SKM-1 (cell line): ENCODE data around the gene CHID1.
A peak's percentile ranks its signal among the peaks of the same experiment; 100 is the strongest.

Experiments used
- DNase-seq: peaks from one replicate; lab custom pipeline; 2025; ENCODE audit not compliant: unreplicated experiment; lab: John Stamatoyannopoulos, UW

Gene CHID1

DNA sequence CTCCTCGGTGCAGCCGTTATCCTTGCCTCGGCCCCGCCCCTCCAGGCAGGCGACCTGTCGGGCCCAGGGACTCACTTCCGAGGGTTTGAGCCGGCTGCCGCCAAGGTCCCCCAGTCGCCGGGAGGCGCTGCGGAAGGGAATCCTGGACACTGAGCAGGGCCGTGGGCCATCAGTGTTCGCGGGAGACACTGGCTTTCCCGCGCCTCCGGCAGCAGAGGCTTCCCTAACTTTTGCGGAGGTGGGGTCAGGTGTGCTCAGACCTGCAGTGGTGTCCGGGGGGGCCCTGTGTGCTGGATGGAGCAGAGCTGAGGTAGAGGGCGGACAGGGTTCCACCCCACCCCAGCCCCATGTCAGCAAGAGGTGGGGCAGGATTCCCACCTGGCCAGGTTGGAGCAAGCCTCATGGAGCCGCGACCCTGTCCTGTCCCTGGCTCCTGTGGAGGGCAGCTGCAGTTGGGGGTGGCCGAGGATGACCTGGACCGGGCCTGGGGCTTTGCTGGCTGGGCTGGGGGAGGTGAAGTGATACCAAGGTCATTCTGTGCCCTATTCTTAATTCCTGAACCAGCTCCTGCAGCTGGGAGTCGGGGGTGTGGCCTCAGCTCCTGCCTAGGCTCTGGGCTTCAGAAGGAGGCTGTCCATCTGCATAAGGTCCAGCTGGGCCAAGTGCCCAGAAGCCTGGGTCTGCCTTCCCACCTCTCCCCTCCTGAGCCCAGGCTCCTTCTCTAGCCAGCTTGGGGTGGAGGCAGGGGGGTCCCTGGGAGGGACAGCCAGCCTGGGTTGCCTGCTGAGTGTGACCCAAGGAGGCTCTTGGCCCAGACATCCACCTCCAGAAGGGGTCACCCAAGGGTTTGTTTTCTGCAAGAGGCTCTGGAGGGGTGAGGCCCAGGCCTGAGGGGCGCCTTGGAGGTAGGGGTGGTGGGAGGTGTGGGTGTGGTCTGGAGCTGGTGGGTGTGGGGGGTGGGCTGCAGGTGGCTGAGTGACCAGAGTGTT, 59.5 kb downstream of the CHID1 start:
- no peak for DNase-seq

DNA sequence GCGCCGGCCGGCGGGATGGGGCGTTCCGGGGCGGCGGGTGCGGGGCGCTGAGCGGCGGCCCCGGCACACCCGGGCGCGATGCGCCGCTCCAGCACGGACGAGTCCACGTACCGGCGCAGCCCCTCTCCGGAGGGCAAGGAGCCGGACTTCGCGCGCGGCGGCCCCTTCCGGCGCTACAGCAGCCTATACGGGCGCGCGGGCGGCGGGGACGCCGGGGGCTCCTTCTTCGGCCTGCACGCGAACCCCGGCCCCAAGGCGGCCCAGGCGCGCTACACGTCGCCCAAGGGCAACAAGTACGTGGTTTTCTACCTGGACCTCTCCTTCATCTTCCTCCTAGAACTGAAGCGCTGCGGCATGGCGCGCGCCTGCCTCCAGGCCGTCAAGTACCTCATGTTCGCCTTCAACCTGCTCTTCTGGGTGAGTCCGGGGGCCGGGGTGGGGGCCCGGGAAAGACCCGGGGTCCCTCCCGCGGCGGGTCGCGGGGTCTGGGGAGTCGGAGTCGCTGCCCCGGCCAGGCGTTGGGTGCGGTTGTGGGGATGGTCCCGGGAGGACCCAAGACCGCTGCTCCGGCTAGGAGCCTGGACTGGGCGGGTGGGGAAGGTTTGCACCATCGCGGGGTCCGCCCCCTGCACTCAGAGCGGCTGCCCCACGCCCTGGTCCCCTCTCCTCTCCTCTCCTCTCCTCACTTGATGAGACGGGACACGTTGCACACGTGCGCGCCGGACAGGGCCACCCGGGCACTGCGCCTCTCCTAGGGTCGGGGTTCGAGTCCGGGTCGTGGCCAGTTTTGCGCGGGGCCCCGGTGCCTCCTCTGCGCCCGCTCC, 60.4 kb downstream of the CHID1 start:
- no peak for DNase-seq

DNA sequence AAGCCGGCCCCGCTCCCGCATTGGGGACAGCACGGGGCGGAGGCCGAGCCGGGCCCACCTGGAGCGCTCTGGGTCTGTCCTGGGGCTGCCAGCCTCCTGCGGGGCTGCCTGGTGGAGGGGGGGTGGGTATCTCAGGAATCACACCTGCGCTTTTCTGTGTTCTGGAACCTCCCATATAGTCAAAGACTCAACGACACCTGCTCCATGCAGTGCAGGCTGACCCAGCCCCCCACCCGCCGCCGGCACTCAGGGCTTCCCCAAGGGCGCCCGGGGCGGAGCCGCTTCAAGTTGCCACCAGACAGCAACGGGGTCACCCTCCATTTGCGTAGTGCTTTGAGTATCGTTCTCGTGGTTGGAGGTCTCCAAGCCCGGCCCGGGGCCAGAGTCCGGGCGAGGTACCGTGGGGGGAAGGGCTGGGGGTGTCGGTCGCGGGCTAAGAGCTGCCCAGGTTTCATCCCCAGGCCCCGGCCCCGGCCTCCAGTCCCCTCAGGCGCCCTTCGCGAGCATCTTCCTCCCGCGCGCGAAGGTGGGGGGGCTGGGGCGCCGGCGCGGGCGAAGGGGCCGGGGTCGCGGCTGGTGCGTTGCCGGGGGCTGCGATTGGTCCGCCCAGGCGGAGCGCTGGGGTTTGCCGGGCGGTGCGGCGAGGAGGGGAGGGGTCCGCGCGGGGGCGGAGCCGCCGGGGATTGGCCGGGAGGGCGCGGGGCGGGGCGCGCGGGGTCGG, 61.3 kb downstream of the CHID1 start:
- DNase-seq = no peak

DNA sequence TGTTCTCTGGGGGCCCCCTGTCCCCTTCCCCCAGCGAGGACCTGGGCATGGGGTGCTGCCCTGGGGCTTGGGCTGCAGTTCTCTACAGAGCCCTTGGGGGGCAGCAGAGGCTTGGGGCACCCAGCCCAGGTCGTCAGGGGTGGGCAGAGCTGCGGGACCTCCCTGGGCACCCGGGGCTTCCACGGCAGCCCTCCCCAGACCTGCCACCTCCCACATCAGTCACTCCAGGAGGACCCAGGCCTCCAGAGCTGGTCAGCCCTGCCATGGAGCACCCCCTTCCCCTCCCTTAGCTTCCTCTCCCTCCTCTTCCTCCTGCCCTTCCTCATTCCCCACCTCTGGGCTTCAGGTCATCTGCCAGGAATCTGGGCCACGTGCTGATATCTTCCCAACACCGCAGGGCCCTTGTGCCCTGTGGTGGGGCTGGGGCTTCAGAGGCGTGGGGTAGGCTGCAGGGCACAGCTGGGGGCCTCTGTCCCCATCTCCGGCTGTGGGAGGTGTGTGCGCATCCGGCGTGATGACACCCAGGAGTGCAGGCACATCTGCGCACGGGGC, 62.2 kb downstream of the CHID1 start:
- no peak for DNase-seq

DNA sequence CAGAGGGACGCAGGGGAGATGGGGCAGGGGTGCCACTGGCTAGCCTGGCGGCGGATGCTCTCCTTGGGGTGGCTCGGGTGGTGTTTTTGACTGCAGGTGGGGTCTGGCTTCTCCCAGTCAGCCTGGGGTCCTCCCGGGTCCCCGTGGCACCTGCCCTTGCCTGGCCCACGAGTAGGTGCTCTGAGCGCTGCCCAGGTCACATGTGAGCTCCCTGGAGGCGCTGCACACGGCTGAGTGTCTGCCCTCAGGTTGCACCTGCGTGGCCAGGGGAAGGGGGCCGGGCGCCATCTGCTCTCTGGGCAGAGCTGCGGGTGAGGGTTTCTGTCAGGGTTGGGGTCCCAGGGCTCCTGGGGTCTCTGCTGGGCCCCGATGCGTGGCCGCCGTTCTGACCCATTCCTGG, 62.7 kb downstream of the CHID1 start:
- no peak for DNase-seq

DNA sequence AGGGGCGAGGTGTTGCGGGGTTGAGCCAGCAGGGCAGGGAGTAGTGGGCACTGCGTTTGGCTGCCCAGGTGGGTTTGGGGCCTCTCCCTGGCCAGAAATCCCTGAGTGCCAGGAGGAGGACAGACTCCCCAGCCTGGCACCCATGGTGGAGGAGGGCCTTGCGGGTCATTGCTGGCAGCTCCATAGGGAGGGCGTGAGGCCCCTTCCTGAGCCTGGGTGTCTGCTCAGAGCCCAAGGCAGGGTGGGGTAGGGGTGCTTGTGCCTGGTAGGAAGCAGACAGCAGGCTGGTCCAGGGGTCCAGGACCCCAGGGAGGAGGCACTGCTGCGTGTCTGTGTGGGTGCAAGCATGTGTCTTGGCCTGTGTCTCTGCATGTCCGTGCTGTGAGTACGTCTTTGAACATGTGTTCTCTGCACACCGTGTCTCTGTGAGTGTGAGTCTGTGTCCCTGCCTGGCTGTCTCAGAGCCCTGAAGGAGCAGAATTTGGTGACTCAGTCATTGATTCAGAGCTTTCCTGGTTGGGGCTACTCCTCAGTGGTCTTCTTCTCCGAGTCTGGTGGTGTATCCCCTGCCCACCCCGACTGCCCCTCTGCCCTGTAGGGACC, 64.0 kb downstream of the CHID1 start:
- no peak for DNase-seq

DNA sequence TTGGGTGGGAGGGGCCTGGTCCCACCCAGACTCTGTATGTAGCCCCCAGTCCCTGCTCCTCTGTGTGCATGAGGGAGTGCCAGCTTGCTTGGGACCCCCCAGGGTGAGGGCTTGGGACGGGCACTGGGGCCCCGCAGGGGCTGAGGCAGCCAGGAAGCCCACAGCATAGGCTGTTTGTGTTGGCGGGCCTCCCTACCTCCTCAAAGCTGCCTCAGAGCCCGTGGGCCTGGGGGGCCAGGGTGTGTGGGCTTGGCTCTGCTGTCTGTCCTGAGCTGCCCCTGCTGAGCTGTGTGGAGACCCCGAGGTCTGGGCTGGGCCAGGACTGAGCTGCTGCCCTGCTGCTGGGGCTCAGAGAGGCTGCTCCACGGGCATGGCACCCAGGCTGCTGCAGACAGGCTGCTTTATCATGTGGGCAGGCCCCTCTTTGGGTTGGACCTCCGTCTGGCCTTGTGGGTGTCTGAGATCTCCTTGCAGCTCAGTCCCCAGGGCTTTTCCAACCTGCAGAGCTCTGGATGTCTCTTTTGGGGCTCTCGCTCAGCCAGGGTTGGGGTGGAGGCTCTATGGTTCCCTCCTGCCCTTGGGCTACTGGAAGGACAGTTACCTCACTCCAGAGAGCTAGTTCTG, 64.6 kb downstream of the CHID1 start:
- DNase-seq = no peak

DNA sequence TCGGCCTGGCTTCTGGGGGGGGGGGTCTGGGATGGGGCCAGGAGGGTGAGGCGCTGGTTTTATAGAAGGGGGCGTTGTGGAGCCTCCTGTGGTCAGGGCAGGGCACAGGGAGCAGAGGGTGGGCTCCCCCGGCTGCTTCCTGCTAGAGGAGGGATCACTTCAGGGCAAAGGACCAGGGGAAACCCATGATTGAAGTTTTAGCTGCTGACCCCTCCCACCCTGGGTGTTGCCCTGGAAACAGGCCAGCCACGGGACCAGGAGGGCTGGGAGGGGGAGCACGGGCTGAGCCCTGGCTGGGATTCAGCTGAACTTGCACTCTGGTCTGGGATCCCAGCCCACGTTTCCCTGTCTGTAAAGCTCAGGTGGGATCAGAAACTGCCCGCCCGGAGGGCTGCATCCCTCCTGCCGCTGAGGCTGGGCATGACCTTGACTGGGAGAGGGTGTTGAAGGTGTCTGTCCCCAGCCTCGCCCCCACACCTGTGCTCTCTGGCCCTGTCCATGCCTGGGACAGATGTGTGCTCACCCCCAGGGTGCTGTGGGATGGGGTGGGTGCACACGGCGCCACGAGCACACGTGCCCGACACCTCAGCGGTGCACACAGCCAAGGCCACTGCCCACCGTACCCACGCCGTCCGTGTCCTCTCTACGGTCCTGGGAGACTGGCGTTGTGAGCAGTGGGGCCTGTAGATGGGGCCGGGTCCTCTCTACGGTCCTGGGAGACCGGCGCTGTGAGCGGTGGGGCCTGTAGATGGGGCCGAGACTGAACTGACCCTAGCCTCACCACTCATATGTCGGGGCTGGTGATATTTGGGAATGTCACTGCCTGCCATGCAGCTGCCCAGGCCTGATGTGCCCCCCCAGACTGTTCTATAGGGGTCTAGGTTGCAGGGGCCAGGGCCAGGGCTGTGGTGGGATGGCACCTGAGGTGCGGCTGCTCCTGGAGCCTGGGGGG, 65.6 kb downstream of the CHID1 start:
- no peak for DNase-seq

DNA sequence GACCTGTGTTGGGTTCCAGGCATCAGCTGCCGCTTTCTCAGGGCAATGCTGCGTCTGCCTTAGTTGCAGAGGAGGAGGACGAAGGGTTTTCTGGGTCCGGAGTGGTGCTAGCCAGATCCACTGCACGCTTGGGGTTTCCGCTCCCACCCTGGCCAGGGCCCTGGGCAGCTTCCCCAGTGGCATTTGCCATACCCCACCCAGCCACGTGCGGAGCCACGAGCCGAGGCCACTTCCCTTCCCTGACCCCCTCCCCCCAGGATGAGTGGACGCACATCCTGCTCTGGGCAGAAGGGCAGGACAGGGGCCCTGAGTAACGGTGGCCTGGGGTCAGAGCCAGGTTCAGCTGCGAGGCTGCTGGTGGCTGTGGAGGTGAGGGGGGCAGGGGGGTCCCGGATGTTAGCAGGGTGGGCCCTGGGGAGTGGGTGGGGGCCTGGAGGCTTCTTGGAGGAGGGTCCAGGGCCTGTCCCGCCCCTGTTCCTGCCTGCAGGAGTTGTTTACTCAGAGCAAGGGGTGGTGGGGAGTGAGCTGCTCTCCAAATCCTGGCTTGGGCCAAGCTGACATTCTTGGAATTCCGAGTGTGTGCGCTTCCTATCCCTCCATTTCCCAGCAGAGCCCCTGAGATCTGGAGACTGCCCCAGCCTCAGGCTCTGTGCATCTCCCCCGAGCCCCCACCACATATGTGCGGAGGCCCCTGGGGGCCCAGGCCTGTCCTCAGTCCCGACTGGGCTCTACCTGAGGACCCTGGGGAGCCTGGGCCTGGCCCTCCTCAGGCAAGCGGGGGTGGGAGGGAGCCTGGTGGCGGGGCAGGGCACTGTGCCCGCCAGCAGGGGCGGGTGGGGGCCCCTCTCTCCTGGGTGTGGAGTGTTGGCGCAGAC, 66.6 kb downstream of the CHID1 start:
- no peak for DNase-seq

DNA sequence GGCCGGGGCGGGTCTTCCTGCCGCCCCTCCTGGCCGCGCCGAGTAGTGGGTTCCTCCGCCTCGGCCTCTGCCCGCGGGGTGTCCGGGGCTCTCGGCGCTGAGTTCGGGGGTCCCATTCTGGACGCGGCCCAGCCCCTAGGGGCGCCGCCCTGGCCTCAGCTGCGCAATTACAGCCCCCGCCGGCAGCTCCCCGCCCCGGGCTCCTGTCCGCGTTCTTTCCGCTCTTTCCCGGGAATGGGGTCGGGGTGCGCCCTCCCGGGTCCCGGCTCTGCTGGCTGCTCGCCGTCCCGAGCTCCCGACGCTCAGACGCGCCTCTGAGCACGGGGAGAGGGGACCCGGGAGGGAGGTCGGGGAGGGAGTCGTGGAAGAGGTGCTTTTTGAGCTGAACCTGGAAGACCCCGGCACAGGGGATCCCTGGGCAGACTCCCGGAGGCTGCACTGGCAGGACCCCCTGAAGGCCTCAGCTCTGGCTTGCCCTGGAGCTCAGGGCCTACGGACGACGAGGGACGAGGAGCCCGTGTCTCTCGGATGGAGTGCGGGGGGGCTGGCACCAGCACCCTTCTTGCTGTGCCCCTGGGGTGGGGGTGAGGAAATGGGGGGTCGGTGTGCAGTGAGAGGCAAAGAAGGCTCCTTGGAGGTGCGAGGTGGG, 67.4 kb downstream of the CHID1 start:
- DNase-seq = no peak

DNA sequence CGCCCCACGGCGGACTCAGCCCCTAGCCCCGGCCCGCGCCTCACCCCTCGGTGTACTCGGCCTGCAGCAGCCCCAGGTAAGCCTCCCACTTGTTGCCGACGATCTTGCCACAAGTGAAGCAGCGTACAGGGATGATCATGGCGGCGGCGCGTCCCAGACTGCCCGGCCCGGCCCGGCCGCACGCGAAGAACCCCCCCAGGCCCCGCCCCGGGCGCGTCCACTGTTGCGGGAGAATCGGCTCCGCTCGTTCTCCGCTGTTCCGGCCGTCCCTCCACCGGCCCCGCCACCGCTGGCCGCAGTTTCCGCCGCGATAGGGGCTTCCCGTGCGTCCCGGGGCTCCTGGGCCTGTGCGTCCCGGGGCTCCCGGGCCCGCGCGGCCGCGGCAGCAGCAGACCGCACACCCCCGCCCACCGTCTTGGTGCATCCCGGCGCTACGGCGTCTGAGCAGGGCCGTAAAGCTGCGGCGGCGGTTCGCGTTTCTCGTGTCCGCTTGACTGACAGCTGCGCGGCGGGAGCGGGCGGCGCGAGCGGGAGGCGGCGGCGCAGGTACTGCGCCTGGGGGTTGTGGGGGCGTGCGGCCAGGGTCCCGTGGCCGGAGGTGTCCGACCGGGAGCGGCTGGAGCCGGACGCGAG, 68.1 kb downstream of the CHID1 start, which contains the start of the genes POLR2L and TSPAN4:
Gene POLR2L, minus strand, starts transcription at position 160 of the 633 bp plus-strand sequence. Its CDS starts 21 bp downstream, at position 139.
Gene TSPAN4, plus strand, starts transcription at position 483 of the 633 bp plus-strand sequence. CDS start 7,453 bp downstream, outside the sequence.
- DNase-seq = peak; percentile 51

DNA sequence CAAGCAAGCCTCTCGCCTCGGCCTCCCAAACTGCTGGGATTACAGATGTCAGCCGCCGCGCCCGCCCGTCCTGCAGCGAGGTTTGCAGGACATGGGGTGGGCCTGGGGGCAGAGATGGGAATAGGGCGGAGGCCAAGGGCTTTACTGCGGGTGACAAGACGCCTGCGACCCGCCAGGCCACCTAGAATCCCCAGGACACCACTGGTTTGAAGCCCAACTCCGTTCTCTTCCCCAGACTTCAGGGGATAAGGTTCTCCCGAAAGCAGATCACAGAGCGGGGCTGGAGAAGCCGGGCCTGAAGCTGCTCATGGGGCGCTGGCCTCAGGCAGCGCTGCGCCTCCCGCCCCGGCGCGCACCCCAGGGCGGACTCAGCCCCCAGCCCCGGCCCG, 68.6 kb downstream of the CHID1 start:
- no peak for DNase-seq

DNA sequence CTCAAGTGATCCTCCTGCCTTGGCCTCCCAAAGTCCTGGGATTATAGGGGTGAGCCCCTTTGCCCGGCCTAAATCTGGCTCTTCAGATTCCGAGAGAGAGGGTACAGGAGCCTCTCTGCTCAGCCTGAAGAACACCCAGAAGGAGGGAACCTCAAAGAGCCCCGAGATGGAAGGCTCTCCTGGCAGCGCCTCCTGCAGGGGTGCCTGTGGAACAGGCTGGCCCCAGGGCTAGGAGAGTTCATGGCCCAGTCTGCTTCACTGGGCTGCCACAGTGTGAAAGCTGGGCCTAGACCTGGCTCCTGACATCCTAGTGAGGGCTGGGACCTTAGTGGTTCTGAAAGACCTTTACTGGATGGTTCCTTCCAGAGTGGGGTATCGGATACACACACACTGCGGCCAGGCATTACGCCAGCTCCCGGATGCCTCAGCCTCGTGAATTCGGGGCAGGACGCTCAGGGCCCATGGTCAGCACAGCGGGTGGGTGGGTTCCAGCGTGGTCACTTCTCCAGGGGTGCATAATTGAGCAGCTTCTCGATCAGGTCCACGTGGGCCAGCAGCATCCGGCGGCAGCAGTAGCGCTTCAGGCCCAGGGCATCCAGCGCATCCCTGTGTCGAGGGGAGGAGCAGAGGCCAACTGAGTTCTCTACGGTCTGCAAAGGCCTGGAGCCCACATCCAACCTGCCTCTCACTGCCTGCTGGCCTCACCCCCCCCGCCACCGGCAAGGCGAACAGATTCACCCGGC, 70.6 kb downstream of the CHID1 start:
- no peak for DNase-seq

DNA sequence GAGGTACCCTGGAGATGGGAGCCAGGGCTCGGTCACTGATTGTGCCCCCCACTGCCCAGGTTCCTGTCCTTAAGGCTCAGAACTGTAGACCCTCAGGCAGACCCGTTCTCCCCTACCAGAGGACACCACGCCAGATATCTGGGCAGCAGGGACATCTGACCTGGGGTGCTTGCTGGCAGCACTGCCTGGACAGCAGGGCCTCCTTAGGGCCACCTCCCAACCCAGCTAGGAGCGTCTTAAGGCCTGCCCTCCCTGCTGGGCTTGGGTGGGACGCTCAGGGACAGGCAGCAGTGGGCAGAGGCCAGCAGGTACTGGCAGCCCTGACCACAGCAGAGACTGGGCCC, 71.4 kb downstream of the CHID1 start:
- DNase-seq = no peak

DNA sequence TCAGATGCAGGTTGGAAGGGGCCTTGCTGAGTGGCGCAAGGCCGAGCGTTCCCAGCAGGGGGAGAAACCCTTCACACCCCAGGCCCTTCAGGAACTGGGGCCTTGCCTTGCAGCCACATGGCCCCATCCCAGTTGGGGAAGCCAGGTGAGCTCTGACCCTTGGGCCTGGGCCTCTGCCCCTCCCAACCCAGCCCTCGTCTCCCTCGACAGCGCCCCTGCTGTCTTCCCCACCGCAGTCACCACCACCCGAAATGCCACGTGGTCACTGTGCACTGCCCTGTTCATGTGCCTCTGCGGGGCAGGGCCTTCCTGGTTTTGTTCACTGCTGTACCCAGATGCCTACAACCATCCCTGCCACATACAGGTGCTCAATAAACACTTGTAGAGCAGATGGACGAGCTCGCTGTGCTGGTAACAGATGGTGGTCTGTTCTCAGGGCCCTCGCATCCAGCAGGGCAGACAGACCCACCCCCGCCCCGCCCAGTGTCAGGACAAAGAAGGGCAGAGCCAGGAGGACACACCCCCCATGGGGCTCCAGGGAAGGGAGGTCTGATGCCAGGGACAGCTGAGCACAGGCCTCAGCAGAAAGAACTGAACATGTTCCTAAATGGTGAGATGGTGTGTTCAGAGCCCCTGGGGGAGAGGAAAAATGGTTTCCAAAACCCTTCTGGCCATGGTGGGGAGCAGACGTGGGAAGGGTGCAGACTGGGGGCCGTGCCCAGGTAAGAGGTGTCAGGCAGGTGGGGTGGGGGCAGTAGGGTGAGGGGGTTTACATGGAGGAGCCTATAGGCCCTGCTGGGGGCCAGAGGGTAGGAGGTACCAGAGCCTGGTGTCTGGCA, 72.0 kb downstream of the CHID1 start:
- DNase-seq = no peak

DNA sequence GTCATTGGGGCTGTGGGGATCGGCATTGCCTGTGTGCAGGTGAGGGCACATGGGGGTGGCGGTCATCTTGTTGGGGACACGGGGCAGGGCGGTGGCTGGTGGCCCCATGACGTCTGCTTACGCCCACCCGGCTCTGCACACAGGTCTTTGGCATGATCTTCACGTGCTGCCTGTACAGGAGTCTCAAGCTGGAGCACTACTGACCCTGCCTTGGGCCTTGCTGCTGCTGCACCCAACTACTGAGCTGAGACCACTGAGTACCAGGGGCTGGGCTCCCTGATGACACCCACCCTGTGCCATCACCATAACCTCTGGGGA, 72.7 kb downstream of the CHID1 start:
- no peak for DNase-seq
